VCaP (cell line): Measurements from ENCODE around the gene ARL15.

Experiments
- H3K27ac ChIP-seq: fragments of 450-650 bp; 2 replicates; pipeline ENCODE4 v1.5.1; 2017
- CTCF ChIP-seq: fragments of 450-650 bp; conservative IDR thresholded peaks from 2 replicates; pipeline ENCODE4 v1.5.1; 2017; ENCODE audit warnings: mild to moderate bottlenecking, moderate library complexity

ARL15 gene

GRCh38 chr5:54222336-54222735 lies 88.0 kb downstream of the ARL15 start:
- H3K27ac ChIP-seq: no peak overlapping the region
- TF ChIP-seq CTCF: no peak

- H3K27ac ChIP-seq: no peak overlapping the region; the same call in 1 of the 2 replicates
- TF ChIP-seq CTCF: no peak
Observed at GRCh38 chr5:54221135-54221534, 89.2 kb downstream of the ARL15 start.

- H3K27ac ChIP-seq: peak overlapping the region; percentile 22; the same call in 1 of the 2 replicates
- TF ChIP-seq CTCF: no peak
Observed at GRCh38 chr5:54220230-54221040, 89.9 kb downstream of the ARL15 start.

- TF ChIP-seq CTCF: peak; percentile 89
- H3K27ac ChIP-seq: no peak overlapping the region
Observed at GRCh38 chr5:54217826-54218503, 92.4 kb downstream of the ARL15 start.

- no peak for TF ChIP-seq CTCF
- no peak overlapping the region for H3K27ac ChIP-seq
Observed at GRCh38 chr5:54215233-54215736, 95.1 kb downstream of the ARL15 start.

- no peak overlapping the region for H3K27ac ChIP-seq
- no peak for TF ChIP-seq CTCF
Observed at GRCh38 chr5:54214722-54215121, 95.7 kb downstream of the ARL15 start.

- no peak for TF ChIP-seq CTCF
- no peak overlapping the region for H3K27ac ChIP-seq
Observed at GRCh38 chr5:54212331-54212730, 98.0 kb downstream of the ARL15 start.
